Activated T-cell treated with anti-CD3 and anti-CD28 coated beads, Interleukin-2, amount 50 U/mL, for 1 hour (primary cell): ENCODE data around the gene PAF1.

Experiments
- DNase-seq: peaks from one replicate; pipeline ENCODE4 v3.0.0-alpha.2; 2020

PAF1 gene

GRCh38 chr19:39390751-39391437 lies at the start of gene PAF1, which contains the start of gene MED29:
PAF1 (minus strand) TSS chr19:39391106; CDS start chr19:39390864, 242 bp downstream.
MED29 (plus strand) TSS chr19:39391378; CDS start chr19:39391423, 45 bp downstream.
- DNase-seq = peak; percentile 90

GRCh38 chr19:39438270-39438934 lies 47.5 kb upstream of the PAF1 start:
- no peak for DNase-seq

GRCh38 chr19:39436350-39436716 lies 45.4 kb upstream of the PAF1 start:
- DNase-seq = no peak

DNA sequence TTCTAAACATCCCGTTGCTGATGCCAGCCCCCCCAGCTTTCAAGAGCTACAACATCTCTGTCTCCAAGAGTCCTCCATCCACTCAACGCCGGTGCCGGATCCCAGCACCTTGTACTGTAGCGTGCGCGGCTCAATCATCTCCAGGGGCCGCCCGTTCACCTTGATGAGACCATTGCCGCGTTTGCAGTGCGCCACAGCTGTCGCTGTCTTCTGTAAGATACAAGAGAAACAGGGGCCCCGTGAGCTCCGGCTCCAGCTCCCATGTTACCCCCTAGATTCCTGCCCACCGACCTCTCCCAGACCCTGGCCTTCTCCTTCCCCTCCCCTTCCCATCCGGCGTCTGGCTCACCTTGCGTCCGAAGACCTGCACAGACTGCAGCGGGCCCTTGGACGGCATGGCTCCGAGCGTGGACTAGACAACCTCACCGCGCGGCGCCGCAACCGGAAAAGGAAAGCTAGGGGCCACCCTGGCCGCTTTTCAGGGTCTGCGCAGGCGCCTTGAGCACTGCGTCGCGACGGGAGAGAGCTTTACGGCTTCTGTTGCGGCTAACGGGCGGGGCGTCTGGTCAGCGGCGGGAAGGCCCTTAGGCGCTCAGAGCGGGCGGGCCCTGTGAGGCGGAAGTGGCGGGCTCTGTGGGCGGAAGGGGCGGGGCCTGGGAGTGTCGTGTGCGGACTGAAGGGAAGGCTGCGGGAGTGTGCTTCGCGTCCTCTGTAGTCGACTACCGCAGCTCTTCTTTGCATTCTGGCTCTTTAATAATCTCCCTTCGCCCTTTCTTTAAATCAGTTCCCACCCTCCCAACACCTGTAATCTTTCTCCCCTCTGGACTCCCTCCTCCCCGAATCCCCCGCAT lies 44.8 kb upstream of the PAF1 start, which contains the start of gene RPS16:
Gene RPS16 (minus strand): TSS at position 451 of the 851 bp plus-strand sequence. CDS start 54 bp downstream, at position 397.
- DNase-seq = peak; percentile 98

GRCh38 chr19:39434123-39435076 lies 43.5 kb upstream of the PAF1 start:
- no peak for DNase-seq

GRCh38 chr19:39433480-39434079 lies 42.7 kb upstream of the PAF1 start:
- DNase-seq = no peak

GRCh38 chr19:39432677-39433025 lies 41.7 kb upstream of the PAF1 start:
- DNase-seq = no peak

DNA sequence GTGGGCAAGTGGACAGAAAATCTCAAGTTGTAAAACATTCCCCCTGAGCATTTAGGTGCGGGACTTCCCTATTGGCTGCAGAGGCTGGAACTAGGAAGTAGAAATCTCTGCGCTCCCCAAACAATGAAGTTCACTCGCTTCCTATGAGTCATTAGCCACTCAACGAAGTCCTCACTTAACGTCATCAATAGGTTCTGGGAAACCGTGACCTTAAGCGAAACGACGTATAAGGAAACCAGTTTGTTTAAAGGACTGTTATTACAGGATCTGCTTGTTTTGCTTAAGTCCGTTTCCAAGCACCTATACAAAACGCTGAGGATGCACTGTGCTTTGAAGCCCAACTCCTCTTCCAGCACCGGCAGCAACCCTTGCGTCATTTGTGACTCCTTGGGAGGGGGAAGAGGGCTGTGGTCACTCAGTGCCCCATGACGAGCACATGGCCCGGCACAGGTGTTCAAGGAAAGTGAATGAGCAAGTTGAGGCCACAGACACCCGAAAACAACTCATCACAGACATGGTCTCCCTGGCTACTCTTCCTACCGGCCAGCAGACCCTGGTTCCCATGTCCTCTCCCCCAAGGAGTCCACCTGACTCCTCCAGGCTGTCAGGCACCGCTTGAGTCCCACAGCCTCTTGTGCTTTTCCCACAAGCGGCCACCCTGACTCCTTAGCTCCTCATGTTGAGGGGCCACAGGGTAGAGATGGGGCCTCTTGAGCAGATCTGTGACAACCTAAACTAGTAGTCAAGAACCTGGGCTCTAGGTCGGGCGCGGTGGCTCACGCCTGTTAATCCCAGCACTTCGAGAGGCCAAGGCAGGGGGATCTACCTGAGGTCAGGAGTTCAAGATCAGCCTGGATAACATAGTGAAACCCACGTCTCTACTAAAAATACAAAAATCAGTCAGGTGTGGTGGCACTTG lies 40.0 kb upstream of the PAF1 start:
- peak; percentile 63 for DNase-seq

GRCh38 chr19:39428283-39429112 lies 37.6 kb upstream of the PAF1 start:
- no peak for DNase-seq

GRCh38 chr19:39427707-39428106 lies 36.8 kb upstream of the PAF1 start:
- DNase-seq = no peak

DNA sequence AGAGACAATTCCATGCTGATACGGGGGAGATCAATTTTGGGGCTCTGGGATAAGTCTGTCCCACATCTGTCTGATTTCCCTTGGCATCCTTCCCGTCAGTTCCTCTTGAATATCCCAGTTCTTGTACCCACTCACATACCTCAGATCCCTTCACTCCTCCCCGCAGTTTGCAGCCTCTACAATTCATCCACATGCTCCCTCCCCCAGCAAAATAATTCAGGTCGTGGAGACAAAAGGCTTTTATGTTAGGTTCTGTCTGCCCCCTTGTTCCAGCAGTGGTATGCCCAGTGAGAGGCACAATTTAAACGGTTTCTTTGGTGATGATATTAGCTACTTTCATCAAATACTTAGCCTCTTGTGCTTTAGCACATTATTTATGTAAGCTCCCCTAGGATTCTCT lies 35.3 kb upstream of the PAF1 start:
- no peak for DNase-seq

- DNase-seq = no peak
Observed at GRCh38 chr19:39425744-39426143, 34.8 kb upstream of the PAF1 start.

DNA sequence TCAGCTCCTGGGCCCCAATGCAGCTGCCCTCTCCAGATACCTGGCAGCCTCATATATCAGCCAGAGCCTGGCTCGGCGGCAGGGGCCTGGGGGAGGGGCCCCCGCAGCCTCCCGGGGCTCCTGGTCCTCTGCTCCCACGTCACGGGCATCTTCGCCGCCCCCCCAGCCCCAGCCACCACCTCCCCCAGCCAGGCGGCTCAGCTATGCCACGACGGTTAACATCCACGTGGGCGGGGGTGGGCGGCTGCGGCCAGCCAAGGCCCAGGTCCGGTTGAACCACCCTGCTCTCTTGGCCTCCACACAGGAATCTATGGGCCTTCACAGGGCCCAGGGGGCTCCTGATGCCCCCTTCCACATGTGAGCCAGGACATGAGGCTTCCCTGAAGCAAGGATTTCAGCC lies 34.0 kb upstream of the PAF1 start:
- DNase-seq = no peak

DNA sequence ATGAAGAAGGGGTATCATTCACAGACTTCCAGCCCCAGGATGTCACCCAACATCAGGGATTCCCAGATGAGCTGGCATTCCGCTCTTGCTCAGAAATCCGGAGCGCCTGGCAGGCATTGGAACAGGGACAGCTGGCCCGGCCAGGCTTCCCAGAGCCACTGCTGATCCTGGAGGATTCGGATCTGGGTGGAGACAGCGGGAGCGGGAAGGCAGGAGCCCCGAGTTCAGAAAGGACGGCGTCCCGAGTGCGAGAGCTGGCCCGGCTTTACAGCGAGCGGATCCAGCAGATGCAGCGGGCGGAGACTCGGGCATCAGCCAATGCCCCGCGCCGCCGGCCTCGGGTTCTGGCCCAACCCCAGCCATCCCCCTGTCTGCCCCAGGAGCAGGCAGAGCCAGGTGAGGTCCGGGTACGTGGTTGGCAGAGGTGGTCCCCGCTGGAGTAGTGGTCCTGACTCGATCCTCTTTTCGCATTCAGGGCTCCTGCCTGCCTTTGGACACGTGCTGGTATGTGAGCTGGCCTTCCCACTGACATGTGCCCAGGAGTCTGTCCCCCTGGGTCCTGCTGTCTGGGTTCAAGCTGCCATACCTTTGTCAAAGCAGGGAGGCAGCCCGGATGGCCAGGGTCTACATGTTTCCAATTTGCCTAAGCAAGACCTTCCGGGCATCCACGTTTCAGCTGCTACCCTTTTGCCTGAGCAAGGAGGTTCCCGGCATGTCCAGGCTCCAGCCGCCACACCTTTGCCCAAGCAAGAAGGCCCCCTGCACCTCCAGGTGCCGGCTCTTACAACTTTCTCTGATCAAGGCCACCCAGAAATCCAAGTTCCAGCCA lies 32.6 kb upstream of the PAF1 start:
- no peak for DNase-seq

DNA sequence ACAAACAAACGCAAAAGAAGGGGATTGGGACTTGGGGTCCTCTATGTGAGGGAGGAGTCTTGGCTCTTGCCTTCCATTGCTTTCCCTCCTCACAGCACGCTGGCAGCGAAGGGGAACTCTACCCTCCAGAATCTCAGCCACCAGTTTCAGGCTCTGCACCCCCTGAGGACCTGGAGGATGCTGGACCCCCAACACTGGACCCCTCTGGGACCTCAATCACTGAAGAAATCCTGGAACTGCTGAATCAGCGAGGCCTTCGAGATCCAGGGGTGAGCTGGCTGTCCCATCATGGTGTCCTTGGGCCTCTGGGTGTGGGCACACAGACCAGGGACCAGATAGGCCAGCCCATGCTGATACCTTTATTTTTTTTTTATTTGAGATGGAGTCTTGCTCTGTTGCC lies 31.1 kb upstream of the PAF1 start:
- no peak for DNase-seq

GRCh38 chr19:39420769-39421168 lies 29.9 kb upstream of the PAF1 start:
- DNase-seq = no peak

- DNase-seq = no peak
Observed at GRCh38 chr19:39419003-39419402, 28.1 kb upstream of the PAF1 start.

GRCh38 chr19:39417463-39418181 lies 26.7 kb upstream of the PAF1 start:
- no peak for DNase-seq
